ENCODE results near the gene OR52B2. TPM values are rescaled to one million over a fixed set of nuclear protein-coding genes. Genes with fewer than 3 reads are reported as not detected.

The OR52B2 gene
- total and polyA plus RNA-seq, 2 of the 8 experiments (the other 6 are each of a cell fraction or from before 2014, with no cell fraction given), result 0.15 TPM; not detected in 1

GRCh38 chr11:6206456-6207180 is 36.5 kb upstream of the OR52B2 start:
- H3K14ac ChIP-seq (ENCODE audit: insufficient read length), result no peak overlapping the region
- no peak overlapping the region for H4K8ac ChIP-seq (ENCODE audit: extremely low read depth, insufficient read depth, low read length)
- no peak overlapping the region for H2BK20ac ChIP-seq (ENCODE audit: low read length)
- peaks cover 0 to 12% (median 1%) of the 10 kb centered on the region in 4 experiments; a peak in 6 of 8 replicates for H3K36me3 ChIP-seq (ENCODE audit: control insufficient read depth in 2 of 4, insufficient read depth in 4 of 4, low read length in 3 of 4)
- H3K4me3 ChIP-seq (ENCODE audit: extremely low read depth in 1 of 4, insufficient read depth in 2 of 4, low read depth in 3 of 4, low read length in 4 of 4), result no peak overlapping the region
- no peak overlapping the region for H3K56ac ChIP-seq (replicated peaks; ENCODE audit: insufficient read length, low read depth, low read length)
- H3K23ac ChIP-seq (ENCODE audit: insufficient read length), result no peak overlapping the region
- H4K20me1 ChIP-seq (replicated peaks in 1 of 2; ENCODE audit: control insufficient read depth in 1 of 2, insufficient read depth in 2 of 2, low read length in 2 of 2), result no peaks in the 10 kb centered on the region
- no peaks in the 10 kb centered on the region for H3K23me2 ChIP-seq (ENCODE audit: low read depth, low read length)
- no peaks in the 10 kb centered on the region for H3K9me3 ChIP-seq (ENCODE audit: insufficient read depth in 2 of 2, low read depth in 1 of 2, low read length in 1 of 2)
- no peak overlapping the region for H3K27ac ChIP-seq (ENCODE audit: low read depth, low read length)
- H3K79me1 ChIP-seq (ENCODE audit: low read depth, low read length), result no peaks in the 10 kb centered on the region
- no peak overlapping the region for H2AK5ac ChIP-seq (ENCODE audit: low read depth, low read length)
- DNase-seq (ENCODE audit: low read depth in 1 of 2, low spot score in 2 of 2) (no peak), FAIRE-seq (no peak)
- H3K27me3 ChIP-seq (replicated peaks in 1 of 4; ENCODE audit: control insufficient read depth in 3 of 4, extremely low read depth in 1 of 4, insufficient read depth in 3 of 4, low read length in 3 of 4), result no peaks in the 10 kb centered on the region
- H2BK15ac ChIP-seq (ENCODE audit: low read length), result no peak overlapping the region
- 90% methylated on average over 3 of the region's 3 CpGs; no CpG with 5 or more reads in 1 of the 2 experiments for WGBS, 2 experiments (ENCODE audit: extremely low coverage in 1 of 2, insufficient coverage in 1 of 2, insufficient read length in 1 of 2, insufficient replicate concordance in 2 of 2, low coverage in 1 of 2, low lambda C conversion rate in 2 of 2, missing lambda C conversion rate in 1 of 2)
- H3K79me2 ChIP-seq (ENCODE audit: control insufficient read depth in 1 of 2, insufficient read depth in 2 of 2, low read length in 2 of 2), result no peaks in the 10 kb centered on the region
- no peak overlapping the region for H2AFZ ChIP-seq (ENCODE audit: low read length)
- CTCF ChIA-PET (ENCODE audit: partially characterized antibody), result interaction anchor here (0.6 to 2.9 kb wide), 8 partner anchors 8 to 1996 kb away, joined by 3 to 15 read pairs (median 4); partner anchors contain the start of gene CNGA4
- H3K9ac ChIP-seq (replicated peaks in 1 of 4; ENCODE audit: extremely low read depth in 1 of 4, low read depth in 3 of 4, low read length in 3 of 4), result no peak overlapping the region
- H2BK12ac ChIP-seq (ENCODE audit: low read depth, low read length), result no peak overlapping the region
- no peak overlapping the region for H3K4ac ChIP-seq (replicated peaks; ENCODE audit: insufficient read length, low read depth, low read length)
- POLR2A ChIA-PET (ENCODE audit: partially characterized antibody), result no interaction called here
- H2BK5ac ChIP-seq (ENCODE audit: low read depth, low read length), result no peak overlapping the region
- H4K91ac ChIP-seq (replicated peaks; ENCODE audit: insufficient read length, low read length), result no peak overlapping the region
- no peak overlapping the region for H4K5ac ChIP-seq (ENCODE audit: insufficient read length, low read depth, low read length)
- no peaks in the 10 kb centered on the region for H3K4me1 ChIP-seq (replicated peaks in 1 of 4; ENCODE audit: control insufficient read depth in 3 of 4, insufficient read depth in 4 of 4, low read length in 3 of 4)
- no peak overlapping the region for H3K18ac ChIP-seq (ENCODE audit: extremely low read depth, low read length)
- no peak overlapping the region for H3K4me2 ChIP-seq (ENCODE audit: insufficient read depth in 1 of 2, low read depth in 2 of 2, low read length in 2 of 2)
- no peak overlapping the region for H2BK120ac ChIP-seq (replicated peaks; ENCODE audit: low read depth, low read length)
- TF ChIP-seq POU5F1 (IDR thresholded peaks at IDR 0.05; ENCODE audit: low read depth, low read length), result no peak
- TF ChIP-seq TCF12 (IDR thresholded peaks at IDR 0.05; ENCODE audit: low read depth, low read length), result no peak
- TF ChIP-seq GABPA (IDR thresholded peaks at IDR 0.05; ENCODE audit: borderline replicate concordance, insufficient read depth, low read length), result no peak
- TF ChIP-seq SAP30 (IDR thresholded peaks at IDR 0.05; ENCODE audit: insufficient read depth, insufficient replicate concordance, low read length), result no peak
- no peak for TF ChIP-seq JUN (IDR thresholded peaks at IDR 0.05; ENCODE audit: low read depth, low read length)
- no peak for TF ChIP-seq RAD21 (IDR thresholded peaks at IDR 0.05 in 1 of 2, conservative IDR thresholded peaks at IDR 0.05 in 1 of 2; ENCODE audit: low read depth in 2 of 2, low read length in 2 of 2)
- no peak for TF ChIP-seq SUZ12 (IDR thresholded peaks at IDR 0.05; ENCODE audit: low read length)
- TF ChIP-seq, protein P1, sequence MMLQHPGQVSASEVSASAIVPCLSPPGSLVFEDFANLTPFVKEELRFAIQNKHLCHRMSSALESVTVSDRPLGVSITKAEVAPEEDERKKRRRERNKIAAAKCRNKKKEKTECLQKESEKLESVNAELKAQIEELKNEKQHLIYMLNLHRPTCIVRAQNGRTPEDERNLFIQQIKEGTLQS (IDR thresholded peaks at IDR 0.05; ENCODE audit: insufficient read depth, low read depth, low read length), result no peak
- no peak for TF ChIP-seq CBX5 (IDR thresholded peaks at IDR 0.05; ENCODE audit: low read depth, low read length)
- TF ChIP-seq GTF2F1 (IDR thresholded peaks at IDR 0.05; ENCODE audit: borderline replicate concordance, low read depth, low read length), result no peak
- TF ChIP-seq KDM1A (IDR thresholded peaks at IDR 0.05; ENCODE audit: borderline replicate concordance, low read length), result no peak
